ENCODE results near the gene ZBBX.

The ZBBX gene

DNA sequence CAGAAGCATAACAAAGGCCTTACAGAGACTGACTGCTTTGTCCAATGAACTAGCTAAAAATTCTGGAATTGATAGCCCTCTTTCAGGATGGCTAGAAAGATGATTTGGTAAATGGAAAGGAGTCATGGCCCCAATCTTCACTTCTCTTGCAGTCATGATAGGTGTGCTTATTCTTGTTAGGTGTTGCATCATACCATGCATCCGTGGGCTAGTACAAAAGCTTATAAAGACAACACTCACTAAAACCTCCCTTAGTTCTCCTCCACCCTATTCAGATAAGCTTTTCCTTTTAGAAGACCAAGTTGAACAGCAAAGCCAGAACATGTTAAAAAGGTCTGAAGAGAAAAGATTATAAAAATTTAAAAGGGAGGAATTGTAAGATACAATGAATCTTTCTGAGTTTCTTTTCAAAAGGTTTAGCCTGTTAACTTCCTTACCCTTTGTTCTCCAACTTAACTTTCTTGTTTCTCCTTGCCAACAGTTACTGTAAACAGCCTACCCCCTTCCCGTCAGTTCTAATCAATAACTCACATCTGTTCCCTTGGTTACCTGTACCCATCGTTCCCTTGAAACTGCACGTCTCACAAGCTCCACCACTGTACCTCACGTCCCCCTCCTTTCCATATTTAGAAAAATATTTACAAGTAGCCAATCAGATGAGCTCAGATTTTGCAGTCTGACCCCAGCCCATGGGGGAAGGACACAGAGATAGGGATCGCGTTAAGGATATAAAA is 105.8 kb downstream of the ZBBX start:
- no peak for DNase-seq (ENCODE audit: low spot score)

DNA sequence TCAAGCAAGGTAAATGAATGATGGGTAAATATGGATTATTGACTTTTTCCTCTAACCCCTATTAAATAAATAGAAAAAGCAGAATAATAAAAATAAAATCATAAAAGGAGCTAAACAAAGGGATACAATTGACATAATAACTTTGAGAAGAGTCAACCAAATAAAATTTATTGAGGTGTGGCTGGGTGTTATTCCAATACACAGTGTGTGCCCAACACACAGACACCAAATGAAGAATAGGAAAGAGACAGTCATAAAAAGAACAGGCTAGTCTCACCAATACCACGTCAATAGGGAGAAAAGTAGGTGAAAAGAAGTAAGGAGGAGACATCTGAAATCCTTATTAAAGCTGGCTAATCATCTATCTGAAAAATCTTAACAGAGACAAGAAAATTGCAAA is 127.1 kb downstream of the ZBBX start:
- DNase-seq (ENCODE audit: low spot score) = no peak
- TF ChIP-seq, protein P1, sequence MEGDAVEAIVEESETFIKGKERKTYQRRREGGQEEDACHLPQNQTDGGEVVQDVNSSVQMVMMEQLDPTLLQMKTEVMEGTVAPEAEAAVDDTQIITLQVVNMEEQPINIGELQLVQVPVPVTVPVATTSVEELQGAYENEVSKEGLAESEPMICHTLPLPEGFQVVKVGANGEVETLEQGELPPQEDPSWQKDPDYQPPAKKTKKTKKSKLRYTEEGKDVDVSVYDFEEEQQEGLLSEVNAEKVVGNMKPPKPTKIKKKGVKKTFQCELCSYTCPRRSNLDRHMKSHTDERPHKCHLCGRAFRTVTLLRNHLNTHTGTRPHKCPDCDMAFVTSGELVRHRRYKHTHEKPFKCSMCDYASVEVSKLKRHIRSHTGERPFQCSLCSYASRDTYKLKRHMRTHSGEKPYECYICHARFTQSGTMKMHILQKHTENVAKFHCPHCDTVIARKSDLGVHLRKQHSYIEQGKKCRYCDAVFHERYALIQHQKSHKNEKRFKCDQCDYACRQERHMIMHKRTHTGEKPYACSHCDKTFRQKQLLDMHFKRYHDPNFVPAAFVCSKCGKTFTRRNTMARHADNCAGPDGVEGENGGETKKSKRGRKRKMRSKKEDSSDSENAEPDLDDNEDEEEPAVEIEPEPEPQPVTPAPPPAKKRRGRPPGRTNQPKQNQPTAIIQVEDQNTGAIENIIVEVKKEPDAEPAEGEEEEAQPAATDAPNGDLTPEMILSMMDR (IDR thresholded peaks at IDR 0.05; ENCODE audit: extremely low read depth, missing control alignments) = no peak

More for the DNA sequence above, 105.8 kb downstream of the ZBBX start:
- TF ChIP-seq, protein P1 (IDR thresholded peaks at IDR 0.05; ENCODE audit: extremely low read depth, missing control alignments) = no peak

DNA sequence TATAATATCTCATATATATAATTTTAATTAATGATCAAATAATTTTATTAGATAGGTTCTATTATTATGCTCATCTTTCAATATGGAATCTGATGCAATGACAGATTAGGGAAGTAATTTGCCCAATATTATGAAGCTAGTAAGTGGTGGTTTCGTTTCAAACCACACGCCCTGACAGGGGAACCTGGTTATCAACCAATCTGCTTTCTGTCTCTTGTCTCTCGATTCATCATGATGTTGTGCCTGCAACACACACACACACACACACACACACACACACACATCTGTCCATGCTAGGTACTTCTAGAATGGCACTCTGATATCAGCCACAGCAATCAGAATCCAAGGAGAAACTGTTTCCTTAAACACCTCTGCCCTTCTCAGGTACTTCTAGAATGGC is 128.4 kb downstream of the ZBBX start:
- no peak for DNase-seq (ENCODE audit: low spot score)
- TF ChIP-seq, protein P1 (IDR thresholded peaks at IDR 0.05; ENCODE audit: extremely low read depth, missing control alignments) = no peak

DNA sequence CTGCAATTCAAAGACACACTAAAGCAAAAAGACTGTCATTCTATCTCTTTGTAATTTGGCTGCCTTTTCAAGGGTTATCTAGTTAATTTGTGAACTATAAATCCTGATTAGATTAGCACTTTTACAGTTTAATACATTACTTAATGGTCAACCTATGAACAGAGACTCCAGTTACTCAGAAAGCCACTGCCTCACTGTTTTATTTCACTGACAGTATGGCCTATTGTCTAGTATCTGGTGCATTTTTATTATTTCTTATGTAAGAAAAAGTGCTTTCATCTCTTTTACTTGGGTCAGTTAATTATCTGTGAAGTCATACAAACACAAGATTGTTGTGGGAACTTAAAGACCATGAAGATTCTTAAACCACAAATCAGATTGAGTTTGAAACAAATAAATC is 133.8 kb downstream of the ZBBX start:
- TF ChIP-seq, protein P1 (IDR thresholded peaks at IDR 0.05; ENCODE audit: extremely low read depth, missing control alignments) = no peak
- DNase-seq (ENCODE audit: low spot score) = no peak

DNA sequence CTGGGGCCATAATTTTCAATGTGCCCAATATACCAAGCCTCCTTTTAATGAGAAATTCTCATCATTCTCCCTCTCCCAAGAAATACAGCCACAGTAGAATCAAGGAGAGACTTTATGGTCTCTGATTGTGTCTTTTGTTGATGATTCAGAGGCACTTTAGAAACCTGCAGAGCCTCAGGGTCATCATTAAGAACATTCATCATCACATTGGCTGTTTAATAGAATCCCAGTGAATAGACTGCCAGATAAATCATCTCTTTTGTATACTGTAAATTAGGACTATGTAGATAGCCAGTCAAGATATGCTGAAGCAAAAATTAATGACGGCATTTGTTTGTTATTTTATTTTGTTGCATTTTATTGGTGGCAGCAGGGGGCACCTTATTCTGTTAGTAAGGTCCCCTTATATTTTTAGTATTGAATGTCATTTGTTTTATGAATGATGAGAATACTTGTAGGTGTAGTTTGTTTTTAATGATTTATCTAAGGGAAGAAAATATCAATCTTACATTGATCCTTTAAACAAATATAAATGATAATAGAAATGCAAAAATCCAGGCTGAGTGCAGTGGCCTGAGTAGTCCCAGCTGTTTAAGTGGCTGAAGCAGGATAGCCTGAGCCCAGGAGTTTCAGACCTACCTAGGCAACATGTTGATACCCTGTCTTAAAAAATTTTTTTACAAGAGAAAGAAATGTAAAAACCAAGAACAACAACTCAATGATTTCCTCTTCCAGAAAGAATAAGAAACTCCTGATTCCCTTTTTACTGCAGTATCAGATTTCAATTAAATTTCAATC is 138.8 kb downstream of the ZBBX start:
- TF ChIP-seq, protein P1 (IDR thresholded peaks at IDR 0.05; ENCODE audit: extremely low read depth, missing control alignments) = no peak
- no peak for DNase-seq (ENCODE audit: low spot score)

DNA sequence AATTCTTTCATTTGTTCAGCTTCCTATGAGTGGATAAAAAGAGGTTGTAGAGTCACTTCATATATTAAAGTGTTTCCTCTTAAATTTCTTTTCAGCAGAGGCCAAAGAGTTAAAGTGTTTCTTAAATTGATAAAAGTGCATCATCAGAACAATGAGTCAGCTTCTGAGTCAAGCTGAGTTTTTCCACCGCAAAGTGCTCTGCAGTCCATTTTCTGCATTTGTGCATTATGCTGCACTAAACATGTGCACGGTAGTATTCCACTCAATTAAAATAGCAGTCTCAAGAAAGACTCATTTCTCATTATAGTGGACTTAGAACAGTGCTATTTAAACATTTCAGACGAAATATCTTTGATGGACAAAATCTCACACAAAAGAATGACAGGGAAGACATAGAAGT is 152.0 kb downstream of the ZBBX start:
- TF ChIP-seq, protein P1 (IDR thresholded peaks at IDR 0.05; ENCODE audit: extremely low read depth, missing control alignments) = no peak
- DNase-seq (ENCODE audit: low spot score) = no peak

DNA sequence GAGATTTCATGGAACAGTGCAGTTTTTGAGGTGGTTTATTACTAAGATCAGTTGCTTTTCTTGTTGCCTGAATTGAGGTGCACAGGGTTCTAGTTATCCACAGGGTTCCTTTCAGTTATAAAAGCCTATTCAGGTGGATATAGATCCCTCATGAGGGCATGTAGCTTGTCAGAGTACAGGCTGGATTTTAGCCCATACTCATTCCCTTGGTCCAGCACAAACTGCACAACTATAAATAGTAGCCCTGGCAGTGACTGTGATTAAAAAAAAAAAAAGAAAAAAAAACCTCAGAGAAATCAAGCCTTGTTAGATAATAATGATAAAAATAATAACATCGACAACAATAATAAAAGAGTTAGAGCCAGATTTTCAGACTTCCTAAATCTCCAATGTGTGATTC is 154.3 kb downstream of the ZBBX start:
- DNase-seq (ENCODE audit: low spot score) = no peak

More for the DNA sequence above, 154.3 kb downstream of the ZBBX start:
- TF ChIP-seq, protein P1 (IDR thresholded peaks at IDR 0.05; ENCODE audit: extremely low read depth, missing control alignments) = no peak
